BE2C (cell line): ENCODE data around the gene MAN1C1.

ENCODE experiments used
- DNase-seq: peaks from one replicate; pipeline ENCODE4 v3.0.0-alpha.2; 2020
- H3K27me3 ChIP-seq: fragments of 250-450 bp; sonication (Bioruptor Pico); 2 replicates; pipeline ENCODE4 v1.5.1; 2020; ENCODE audit warnings: mild to moderate bottlenecking
- H3K36me3 ChIP-seq: fragments of 250-450 bp; sonication (Bioruptor Pico); 2 replicates; pipeline ENCODE4 v1.5.1; 2020; ENCODE audit warnings: mild to moderate bottlenecking
- H3K4me1 ChIP-seq: fragments of 250-450 bp; sonication (Bioruptor Pico); 2 replicates; pipeline ENCODE4 v1.5.1; 2020
- H3K4me3 ChIP-seq: 2 replicates; pipeline ENCODE4 v1.5.1; 2011; ENCODE audit warnings: low read depth, low read length
- H3K9me3 ChIP-seq: fragments of 250-450 bp; sonication (Bioruptor Pico); 2 replicates; pipeline ENCODE4 v1.5.1; 2020
- CTCF ChIP-seq: IDR thresholded peaks from 2 replicates; pipeline ENCODE4 v1.5.1; 2012; ENCODE audit warnings: mild to moderate bottlenecking, low read depth, low read length

Gene MAN1C1

GRCh38 chr1:25673962-25674806 is 57.6 kb downstream of the MAN1C1 start:
- no peak for TF ChIP-seq CTCF
- Histone ChIP-seq H3K4me3 (no peak overlapping the region), H3K4me1 (no peaks in the 10 kb centered on the region), H3K27me3 (no peaks in the 10 kb centered on the region), H3K36me3 (no peaks in the 10 kb centered on the region), H3K9me3 (no peaks in the 10 kb centered on the region)
- no peak for DNase-seq

- no peak for DNase-seq
- no peaks in the 10 kb centered on the region for H3K4me1 ChIP-seq
- H3K36me3 ChIP-seq = no peaks in the 10 kb centered on the region
- no peaks in the 10 kb centered on the region for H3K27me3 ChIP-seq
- no peak for TF ChIP-seq CTCF
- no peaks in the 10 kb centered on the region for H3K9me3 ChIP-seq
- H3K4me3 ChIP-seq = no peak overlapping the region
These were observed 58.2 kb downstream of the MAN1C1 start for GRCh38 chr1:25674807-25675084.

- no peak overlapping the region for H3K4me3 ChIP-seq
- no peaks in the 10 kb centered on the region for H3K36me3 ChIP-seq
- no peaks in the 10 kb centered on the region for H3K4me1 ChIP-seq
- no peaks in the 10 kb centered on the region for H3K27me3 ChIP-seq
- DNase-seq = no peak
- no peaks in the 10 kb centered on the region for H3K9me3 ChIP-seq
- no peak for TF ChIP-seq CTCF
These were observed 59.3 kb downstream of the MAN1C1 start for GRCh38 chr1:25675729-25676476.

GRCh38 chr1:25676488-25676887 is 59.9 kb downstream of the MAN1C1 start:
- Histone ChIP-seq H3K4me3 (no peak overlapping the region), H3K36me3 (no peaks in the 10 kb centered on the region), H3K9me3 (no peaks in the 10 kb centered on the region), H3K4me1 (no peaks in the 10 kb centered on the region), H3K27me3 (no peaks in the 10 kb centered on the region)
- DNase-seq = no peak
- no peak for TF ChIP-seq CTCF

GRCh38 chr1:25677193-25677773 is 60.7 kb downstream of the MAN1C1 start:
- Histone ChIP-seq H3K36me3 (no peaks in the 10 kb centered on the region), H3K9me3 (no peaks in the 10 kb centered on the region), H3K27me3 (no peaks in the 10 kb centered on the region), H3K4me3 (no peak overlapping the region), H3K4me1 (no peaks in the 10 kb centered on the region)
- no peak for TF ChIP-seq CTCF
- no peak for DNase-seq

- Histone ChIP-seq H3K9me3 (no peaks in the 10 kb centered on the region), H3K4me1 (no peaks in the 10 kb centered on the region), H3K36me3 (no peaks in the 10 kb centered on the region), H3K4me3 (no peak overlapping the region), H3K27me3 (no peaks in the 10 kb centered on the region)
- no peak for TF ChIP-seq CTCF
- DNase-seq = no peak
These were observed 62.6 kb downstream of the MAN1C1 start for GRCh38 chr1:25679171-25679570.
